CD14-positive monocyte (primary cell): Measurements from ENCODE around the gene DPM2. TPM values are rescaled to one million over a fixed set of nuclear protein-coding genes. Genes with fewer than 3 reads are reported as not detected.

ENCODE experiments used
- DNase-seq, 3 donors: peaks; one replicate each; pipeline ENCODE4 v3.0.0-alpha.2; 2011 to 2022
- H2AFZ ChIP-seq: 2 replicates; pipeline ENCODE4 v1.6.0; 2012; ENCODE audit warnings: mild to moderate bottlenecking, low read depth, low read length, inconsistent platforms; ENCODE audit not compliant: insufficient read depth, poor library complexity, severe bottlenecking
- H3K27ac ChIP-seq, 2 donors: 1 replicate in 1 of 2; 2 replicates in 1 of 2; pipeline ENCODE4 v1.5.1; 2012 to 2013; ENCODE audit warnings: low read length in 2 of 2, control low read depth in 1 of 2, inconsistent platforms in 1 of 2, low read depth in 1 of 2, mild to moderate bottlenecking in 1 of 2
- H3K27me3 ChIP-seq, 2 donors: one replicate each; pipeline versions ENCODE4 v1.6.0 to v1.6.1; 2011 to 2013; ENCODE audit warnings: low read length in 2 of 2; ENCODE audit not compliant: control insufficient read depth in 2 of 2, insufficient read depth in 2 of 2
- H3K36me3 ChIP-seq, 2 donors: replicated peaks in 1 of 2; 1 replicate in 1 of 2; 2 replicates in 1 of 2; pipeline versions ENCODE4 v1.5.1 to v1.6.1; 2012 to 2013; ENCODE audit warnings: low read length in 2 of 2, control low read depth in 1 of 2, inconsistent platforms in 1 of 2, mild to moderate bottlenecking in 1 of 2; ENCODE audit not compliant: insufficient read depth in 2 of 2, control insufficient read depth in 1 of 2
- H3K4me1 ChIP-seq, 2 donors: 1 replicate in 1 of 2; 2 replicates in 1 of 2; pipeline versions ENCODE4 v1.5.1 to v1.6.1; 2012 to 2013; ENCODE audit warnings: low read length in 2 of 2, control low read depth in 1 of 2, inconsistent platforms in 1 of 2, mild to moderate bottlenecking in 1 of 2, moderate library complexity in 1 of 2; ENCODE audit not compliant: insufficient read depth in 2 of 2, control insufficient read depth in 1 of 2
- H3K4me2 ChIP-seq: replicated peaks from 2 replicates; pipeline ENCODE3; 2012; ENCODE audit warnings: low read length, moderate library complexity, mild to moderate bottlenecking; ENCODE audit not compliant: poor library complexity, severe bottlenecking; ENCODE audit errors: extremely low read depth
- H3K4me3 ChIP-seq, 3 experiments: fragments of 200-600 bp in 1 of 3; sonication (generic) in 1 of 3; replicated peaks in 1 of 3; 1 replicate in 2 of 3; 2 replicates in 1 of 3; pipeline ENCODE4 v1.5.1; 2011 to 2013; ENCODE audit warnings: low read length in 3 of 3, mild to moderate bottlenecking in 3 of 3, control low read depth in 2 of 3, low read depth in 2 of 3, inconsistent platforms in 1 of 3, moderate library complexity in 1 of 3
- H3K79me2 ChIP-seq: 2 replicates; pipeline ENCODE4 v1.6.0; 2012; ENCODE audit warnings: mild to moderate bottlenecking, control low read depth, inconsistent platforms, low read length, moderate library complexity; ENCODE audit not compliant: insufficient read depth
- H3K9ac ChIP-seq: 2 replicates; pipeline ENCODE4 v1.6.0; 2017; ENCODE audit warnings: low read length, mild to moderate bottlenecking; ENCODE audit not compliant: insufficient read depth, poor library complexity, severe bottlenecking
- H3K9me3 ChIP-seq, 2 donors: replicated peaks in 1 of 2; 1 replicate in 1 of 2; 2 replicates in 1 of 2; pipeline versions ENCODE4 v1.5.1 to v1.6.1; 2012 to 2013; ENCODE audit warnings: low read length in 2 of 2, control low read depth in 1 of 2; ENCODE audit not compliant: control insufficient read depth in 1 of 2, insufficient read depth in 1 of 2
- H4K20me1 ChIP-seq: 2 replicates; pipeline ENCODE4 v1.6.0; 2012; ENCODE audit warnings: mild to moderate bottlenecking, low read length, control low read depth, moderate library complexity; ENCODE audit not compliant: insufficient read depth
- H3K27ac Mint-ChIP-seq, 7 donors: one replicate each; pipeline ENCODE4 v1.8.0; 2020; ENCODE audit warnings: mild to moderate bottlenecking in 7 of 7, mixed read lengths in 7 of 7, moderate library complexity in 6 of 7, inconsistent platforms in 2 of 7
- H3K27me3 Mint-ChIP-seq, 3 donors: one replicate each; pipeline ENCODE4 v1.8.0; 2021 to 2022; ENCODE audit warnings: low read depth in 3 of 3, mild to moderate bottlenecking in 3 of 3, mixed read lengths in 3 of 3, moderate library complexity in 3 of 3, inconsistent platforms in 1 of 3
- H3K36me3 Mint-ChIP-seq, 2 donors: one replicate each; pipeline ENCODE4 v1.8.0; 2020; ENCODE audit warnings: mixed read lengths in 2 of 2, inconsistent platforms in 1 of 2, mild to moderate bottlenecking in 1 of 2
- H3K4me1 Mint-ChIP-seq: one replicate; pipeline ENCODE4 v1.8.0; 2020; ENCODE audit warnings: mild to moderate bottlenecking, mixed read lengths
- H3K4me3 Mint-ChIP-seq, 2 donors: one replicate each; pipeline ENCODE4 v1.8.0; 2020; ENCODE audit warnings: mild to moderate bottlenecking in 2 of 2, mixed read lengths in 2 of 2, moderate library complexity in 1 of 2
- H3K9me3 Mint-ChIP-seq, 7 donors: one replicate each; pipeline ENCODE4 v1.8.0; 2020 to 2022; ENCODE audit warnings: mixed read lengths in 7 of 7, mild to moderate bottlenecking in 6 of 7, moderate library complexity in 6 of 7, inconsistent platforms in 2 of 7
- WGBS: methylation state at CpG from one replicate; pipeline ENCODE4 v1.1.5; 2013; ENCODE audit warnings: missing lambda C conversion rate; ENCODE audit not compliant: insufficient coverage; 5-methylcytosine and 5-hydroxymethylcytosine counted together
- intact Hi-C, 2 donors: fragments of 100-400 bp; cut with micrococcal nuclease; formaldehyde crosslinking; loops; one replicate each; pipeline versions ENCODE4 v1.15.0 to v1.15.1; 2023
- polyA plus RNA-seq, 3 donors: library from polyadenylated mRNA; depleted of rRNA in 1 of 3; unstranded in 2 of 3; stranded (reverse) in 1 of 3; fragments of 300-500 nt in 2 of 3; fragments of >200 nt in 1 of 3; fragmentation: Illumina TruSeq in 2 of 3; gene quantifications; 1 replicate in 2 of 3; 2 replicates in 1 of 3; pipeline ENCODE4 v1.2.3, GENCODE V29; 2012 to 2021
- TF ChIP-seq, protein P1 (sequence below): fragments of 200-600 bp; IDR thresholded peaks from one replicate; pipeline ENCODE4 v1.8.0; 2022; ENCODE audit warnings: antibody characterized with exemption, mild to moderate bottlenecking

The DPM2 gene
- polyA plus RNA-seq, 3 donors = 22.4 to 28.7 (median 25.4) TPM

GRCh38 chr9:127985011-127985410, 47.4 kb upstream of the DPM2 start:
- intact Hi-C loops = no loop called here
- Histone ChIP-seq H3K36me3 (no peaks in the 10 kb centered on the region), H2AFZ (no peak overlapping the region), H3K9me3 (no peaks in the 10 kb centered on the region), H3K27ac (no peak overlapping the region), H4K20me1 (no peaks in the 10 kb centered on the region), H3K4me3 (no peak overlapping the region), H3K79me2 (no peaks in the 10 kb centered on the region), H3K4me2 (no peak overlapping the region), H3K4me1 (peaks cover 8 to 10% of the 10 kb centered on the region in 2 donors), H3K9ac (no peak overlapping the region), H3K27me3 (peaks cover 0 to 2% of the 10 kb centered on the region in 2 donors)
- no peaks in the 10 kb centered on the region for H3K9me3 Mint-ChIP-seq
- peaks cover 14% of the 10 kb centered on the region for H3K4me1 Mint-ChIP-seq
- H3K4me3 Mint-ChIP-seq = no peak overlapping the region
- DNase-seq = no peak
- TF ChIP-seq, protein P1, sequence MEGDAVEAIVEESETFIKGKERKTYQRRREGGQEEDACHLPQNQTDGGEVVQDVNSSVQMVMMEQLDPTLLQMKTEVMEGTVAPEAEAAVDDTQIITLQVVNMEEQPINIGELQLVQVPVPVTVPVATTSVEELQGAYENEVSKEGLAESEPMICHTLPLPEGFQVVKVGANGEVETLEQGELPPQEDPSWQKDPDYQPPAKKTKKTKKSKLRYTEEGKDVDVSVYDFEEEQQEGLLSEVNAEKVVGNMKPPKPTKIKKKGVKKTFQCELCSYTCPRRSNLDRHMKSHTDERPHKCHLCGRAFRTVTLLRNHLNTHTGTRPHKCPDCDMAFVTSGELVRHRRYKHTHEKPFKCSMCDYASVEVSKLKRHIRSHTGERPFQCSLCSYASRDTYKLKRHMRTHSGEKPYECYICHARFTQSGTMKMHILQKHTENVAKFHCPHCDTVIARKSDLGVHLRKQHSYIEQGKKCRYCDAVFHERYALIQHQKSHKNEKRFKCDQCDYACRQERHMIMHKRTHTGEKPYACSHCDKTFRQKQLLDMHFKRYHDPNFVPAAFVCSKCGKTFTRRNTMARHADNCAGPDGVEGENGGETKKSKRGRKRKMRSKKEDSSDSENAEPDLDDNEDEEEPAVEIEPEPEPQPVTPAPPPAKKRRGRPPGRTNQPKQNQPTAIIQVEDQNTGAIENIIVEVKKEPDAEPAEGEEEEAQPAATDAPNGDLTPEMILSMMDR = no peak
- H3K27me3 Mint-ChIP-seq = peaks cover 5 to 8% (median 6%) of the 10 kb centered on the region in 3 donors
- WGBS = 100% methylated on average over 2 of the region's 3 CpGs
- H3K27ac Mint-ChIP-seq = no peak overlapping the region
- no peaks in the 10 kb centered on the region for H3K36me3 Mint-ChIP-seq

- Mint-ChIP-seq H3K4me3 (no peak overlapping the region), H3K36me3 (peaks cover 0 to 3% of the 10 kb centered on the region in 2 donors), H3K9me3 (peaks cover 0 to 4% (median 0%) of the 10 kb centered on the region in 7 donors), H3K27me3 (peaks cover 13 to 17% (median 15%) of the 10 kb centered on the region in 3 donors), H3K27ac (no peak overlapping the region), H3K4me1 (peaks cover 25% of the 10 kb centered on the region)
- Histone ChIP-seq H3K27ac (no peak overlapping the region), H3K4me2 (no peak overlapping the region), H2AFZ (no peak overlapping the region), H3K9ac (no peak overlapping the region), H3K4me1 (peaks cover 18 to 21% of the 10 kb centered on the region in 2 donors), H4K20me1 (peaks cover 5% of the 10 kb centered on the region), H3K9me3 (no peaks in the 10 kb centered on the region), H3K27me3 (peaks cover 5 to 13% of the 10 kb centered on the region in 2 donors), H3K4me3 (no peak overlapping the region), H3K79me2 (no peaks in the 10 kb centered on the region), H3K36me3 (no peaks in the 10 kb centered on the region)
- no peak for DNase-seq
- TF ChIP-seq, protein P1 = no peak
- intact Hi-C loops = no loop called here
- 91% methylated on average over 7 of the region's 9 CpGs for WGBS
Observed at GRCh38 chr9:127983847-127984289, 46.2 kb upstream of the DPM2 start.
